GM12801 (cell line): ENCODE data around the gene SRI.

Experiments used
- CTCF ChIP-seq: IDR thresholded peaks from one replicate; pipeline ENCODE4 v1.5.1; 2011; ENCODE audit warnings: control low read depth; ENCODE audit not compliant: insufficient read length; ENCODE audit errors: extremely low read depth

The SRI gene

GRCh38 chr7:88259656-88260380, 40.0 kb upstream of the SRI start:
- no peak for TF ChIP-seq CTCF

- no peak for TF ChIP-seq CTCF
Measured at GRCh38 chr7:88256906-88257305, 37.1 kb upstream of the SRI start.

DNA sequence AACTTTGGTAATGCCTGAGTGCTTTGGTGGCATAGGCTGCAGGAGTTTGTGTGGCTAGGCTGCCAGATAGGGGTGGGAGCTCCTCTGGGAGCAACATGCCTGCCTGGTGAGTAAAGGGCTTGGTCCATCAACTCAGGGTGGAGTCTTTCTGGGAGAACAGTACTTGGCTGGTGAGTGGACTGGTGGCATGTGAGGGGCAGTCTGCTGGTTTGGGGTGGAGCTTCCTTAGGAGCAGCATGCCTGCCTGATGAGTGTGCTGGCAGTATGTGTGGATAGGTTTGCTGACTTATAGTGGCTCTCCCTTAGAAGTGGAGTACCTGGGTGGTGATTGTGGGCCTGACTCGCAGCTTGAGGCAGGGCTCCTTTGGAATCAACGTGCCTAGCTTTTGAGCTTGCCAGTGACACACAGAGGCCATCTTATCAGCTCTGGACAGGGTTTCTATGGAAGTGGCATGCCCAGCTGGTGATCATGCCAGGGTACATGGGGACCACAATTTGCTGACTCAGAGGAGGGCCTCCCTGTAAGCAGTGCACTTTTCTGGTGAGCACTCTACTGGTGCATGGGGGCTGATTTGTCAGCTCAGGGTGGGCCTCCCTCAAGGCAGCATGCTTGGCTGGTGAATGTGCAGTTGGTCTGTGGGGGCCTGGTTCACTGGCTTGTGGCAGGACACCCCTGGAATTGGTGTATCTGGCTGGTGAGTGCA, 35.0 kb upstream of the SRI start:
- TF ChIP-seq CTCF: no peak

- no peak for TF ChIP-seq CTCF
Measured at GRCh38 chr7:88253640-88254039, 33.8 kb upstream of the SRI start.

GRCh38 chr7:88244258-88244657, 24.4 kb upstream of the SRI start:
- no peak for TF ChIP-seq CTCF

GRCh38 chr7:88243345-88243909, 23.6 kb upstream of the SRI start:
- TF ChIP-seq CTCF: no peak

- TF ChIP-seq CTCF: no peak
Measured at GRCh38 chr7:88239852-88240251, 20.0 kb upstream of the SRI start.
